Central memory CD4-positive, alpha-beta T cell (primary cell): Measurements from ENCODE around the gene DNAH17.

Experiments
- DNase-seq: peaks from one replicate; pipeline ENCODE4 v3.0.0; 2022

DNAH17 gene

GRCh38 chr17:78409191-78409928 is 167.8 kb downstream of the DNAH17 start:
- no peak for DNase-seq

GRCh38 chr17:78408476-78409050 is 168.6 kb downstream of the DNAH17 start:
- no peak for DNase-seq

- DNase-seq = no peak
Observed at GRCh38 chr17:78407387-78408000, 169.7 kb downstream of the DNAH17 start.

GRCh38 chr17:78406920-78407319 is 170.3 kb downstream of the DNAH17 start:
- no peak for DNase-seq

GRCh38 chr17:78406396-78406795 is 170.8 kb downstream of the DNAH17 start:
- no peak for DNase-seq

- no peak for DNase-seq
Observed at GRCh38 chr17:78403822-78404221, 173.4 kb downstream of the DNAH17 start.

- DNase-seq = no peak
Observed at GRCh38 chr17:78401891-78402290, 175.3 kb downstream of the DNAH17 start.

GRCh38 chr17:78401246-78401645 is 175.9 kb downstream of the DNAH17 start:
- no peak for DNase-seq

GRCh38 chr17:78400581-78401240 is 176.5 kb downstream of the DNAH17 start:
- DNase-seq = no peak

GRCh38 chr17:78399693-78400144 is 177.5 kb downstream of the DNAH17 start:
- DNase-seq = no peak

GRCh38 chr17:78399028-78399692 is 178.0 kb downstream of the DNAH17 start:
- no peak for DNase-seq

- DNase-seq = no peak
Observed at GRCh38 chr17:78398390-78398789, 178.8 kb downstream of the DNAH17 start.

GRCh38 chr17:78397681-78398101 is 179.5 kb downstream of the DNAH17 start:
- no peak for DNase-seq

GRCh38 chr17:78396441-78397337 is 180.5 kb downstream of the DNAH17 start:
- no peak for DNase-seq

GRCh38 chr17:78395155-78395554 is 182.0 kb downstream of the DNAH17 start:
- DNase-seq = no peak

GRCh38 chr17:78394209-78394608 is 183.0 kb downstream of the DNAH17 start:
- no peak for DNase-seq

GRCh38 chr17:78393575-78393974 is 183.6 kb downstream of the DNAH17 start:
- DNase-seq = no peak

- DNase-seq = no peak
Observed at GRCh38 chr17:78392295-78392694, 184.9 kb downstream of the DNAH17 start.

GRCh38 chr17:78391843-78392242 is 185.4 kb downstream of the DNAH17 start:
- DNase-seq = no peak

- no peak for DNase-seq
Observed at GRCh38 chr17:78391051-78391431, 186.2 kb downstream of the DNAH17 start.

GRCh38 chr17:78390241-78391050 is 186.8 kb downstream of the DNAH17 start:
- DNase-seq = no peak
